Esophagus (tissue), 2 donors: ENCODE results near the gene TTC34. TPM values are rescaled to one million over a fixed set of nuclear protein-coding genes. Genes with fewer than 3 reads are reported as not detected.

Experiments used
- H3K27ac ChIP-seq, 2 donors: one replicate each; pipeline ENCODE4 v1.5.1; 2013; ENCODE audit warnings: low read depth in 2 of 2, mild to moderate bottlenecking in 2 of 2, inconsistent platforms in 1 of 2, low read length in 1 of 2, moderate library complexity in 1 of 2
- H3K27me3 ChIP-seq, 2 donors: one replicate each; pipeline ENCODE4 v1.6.1; 2013; ENCODE audit warnings: low read length in 2 of 2, control low read depth in 1 of 2, mild to moderate bottlenecking in 1 of 2; ENCODE audit not compliant: insufficient read depth in 2 of 2, control insufficient read depth in 1 of 2
- H3K36me3 ChIP-seq, 2 donors: one replicate each; pipeline ENCODE4 v1.6.1; 2013; ENCODE audit warnings: low read length in 1 of 2; ENCODE audit not compliant: control insufficient read depth in 2 of 2, insufficient read depth in 2 of 2
- H3K4me1 ChIP-seq, 2 donors: one replicate each; pipeline ENCODE4 v1.6.1; 2013; ENCODE audit warnings: low read length in 1 of 2; ENCODE audit not compliant: control insufficient read depth in 2 of 2, insufficient read depth in 2 of 2
- H3K4me3 ChIP-seq, 2 donors: one replicate each; pipeline ENCODE4 v1.5.1; 2013; ENCODE audit warnings: low read length in 2 of 2, mild to moderate bottlenecking in 2 of 2, low read depth in 1 of 2, moderate library complexity in 1 of 2
- H3K9me3 ChIP-seq, 2 donors: one replicate each; pipeline ENCODE4 v1.6.1; 2013; ENCODE audit warnings: mild to moderate bottlenecking in 2 of 2, low read depth in 1 of 2, low read length in 1 of 2, moderate library complexity in 1 of 2; ENCODE audit not compliant: control insufficient read depth in 2 of 2, insufficient read depth in 1 of 2
- WGBS, 2 donors: extraction: QIAGEN DNeasy Blood & Tissue Kit; methylation state at CpG; one replicate each; pipeline ENCODE4 v1.1.7; 2013; 5-methylcytosine and 5-hydroxymethylcytosine counted together
- polyA plus RNA-seq, 2 donors: library from polyadenylated mRNA; stranded (reverse); fragments of 200-250 nt; gene quantifications; one replicate each; pipeline ENCODE4 v1.2.3, GENCODE V29; 2013
- donor health status: healthy with polysubstance abuse.
- donor health status: Bipolar disorder and iron deficiency.

Gene TTC34
- polyA plus RNA-seq, 2 donors = 0.02 to 0.20 TPM

- Histone ChIP-seq H3K9me3 (no peaks in the 10 kb centered on the region), H3K27me3 (peaks cover 0 to 2% of the 10 kb centered on the region in 2 donors), H3K27ac (no peak overlapping the region), H3K36me3 (no peaks in the 10 kb centered on the region), H3K4me1 (no peaks in the 10 kb centered on the region), H3K4me3 (no peak overlapping the region)
- WGBS, 2 donors = 17 to 24% methylated on average over 28 to 29 of the region's 29 CpGs
Measured at GRCh38 chr1:2821966-2822620, 20.6 kb upstream of the TTC34 start.

- Histone ChIP-seq H3K27ac (no peak overlapping the region), H3K36me3 (no peaks in the 10 kb centered on the region), H3K4me3 (no peak overlapping the region), H3K4me1 (no peaks in the 10 kb centered on the region), H3K27me3 (peaks cover 0 to 2% of the 10 kb centered on the region in 2 donors), H3K9me3 (no peaks in the 10 kb centered on the region)
- WGBS, 2 donors = 72 to 73% methylated on average over 13 to 17 of the region's 17 CpGs
Measured at GRCh38 chr1:2821373-2821955, 20.0 kb upstream of the TTC34 start.

DNA sequence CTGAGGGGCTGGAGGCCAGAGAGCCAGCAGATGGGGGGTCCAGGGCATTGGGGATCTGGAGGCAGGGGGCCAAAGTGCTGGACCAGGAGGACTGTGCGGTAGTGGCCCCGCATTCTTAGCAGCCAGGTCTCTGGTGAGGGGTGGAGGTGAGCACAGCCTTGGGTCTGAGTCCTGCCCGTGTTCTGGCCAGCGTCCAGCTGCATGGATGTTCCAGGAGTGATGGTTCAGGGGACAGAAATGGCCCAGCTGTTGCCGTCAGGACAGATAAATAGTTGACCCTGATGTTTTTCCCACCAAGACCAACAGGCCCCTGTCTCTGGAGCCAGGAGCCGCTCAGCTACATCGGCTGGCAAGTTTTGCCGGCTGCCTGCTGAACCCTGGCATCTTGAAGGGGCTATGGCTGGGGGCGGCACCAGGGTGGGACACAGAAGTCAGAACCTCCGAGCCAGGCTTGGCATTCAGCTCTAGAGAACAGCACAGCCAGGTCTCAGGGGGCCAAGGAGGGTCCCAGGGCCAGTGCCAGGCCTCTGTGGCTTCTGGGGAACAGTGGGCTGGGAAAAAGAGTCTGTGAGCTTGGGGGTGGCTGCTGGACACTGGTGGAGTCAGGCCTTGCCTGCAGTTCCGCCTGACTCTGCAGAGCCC lies 19.4 kb upstream of the TTC34 start:
- peaks cover 0 to 2% of the 10 kb centered on the region in 2 donors for H3K27me3 ChIP-seq
- WGBS, 2 donors = 68 to 69% methylated on average over 11 of the region's 11 CpGs

DNA sequence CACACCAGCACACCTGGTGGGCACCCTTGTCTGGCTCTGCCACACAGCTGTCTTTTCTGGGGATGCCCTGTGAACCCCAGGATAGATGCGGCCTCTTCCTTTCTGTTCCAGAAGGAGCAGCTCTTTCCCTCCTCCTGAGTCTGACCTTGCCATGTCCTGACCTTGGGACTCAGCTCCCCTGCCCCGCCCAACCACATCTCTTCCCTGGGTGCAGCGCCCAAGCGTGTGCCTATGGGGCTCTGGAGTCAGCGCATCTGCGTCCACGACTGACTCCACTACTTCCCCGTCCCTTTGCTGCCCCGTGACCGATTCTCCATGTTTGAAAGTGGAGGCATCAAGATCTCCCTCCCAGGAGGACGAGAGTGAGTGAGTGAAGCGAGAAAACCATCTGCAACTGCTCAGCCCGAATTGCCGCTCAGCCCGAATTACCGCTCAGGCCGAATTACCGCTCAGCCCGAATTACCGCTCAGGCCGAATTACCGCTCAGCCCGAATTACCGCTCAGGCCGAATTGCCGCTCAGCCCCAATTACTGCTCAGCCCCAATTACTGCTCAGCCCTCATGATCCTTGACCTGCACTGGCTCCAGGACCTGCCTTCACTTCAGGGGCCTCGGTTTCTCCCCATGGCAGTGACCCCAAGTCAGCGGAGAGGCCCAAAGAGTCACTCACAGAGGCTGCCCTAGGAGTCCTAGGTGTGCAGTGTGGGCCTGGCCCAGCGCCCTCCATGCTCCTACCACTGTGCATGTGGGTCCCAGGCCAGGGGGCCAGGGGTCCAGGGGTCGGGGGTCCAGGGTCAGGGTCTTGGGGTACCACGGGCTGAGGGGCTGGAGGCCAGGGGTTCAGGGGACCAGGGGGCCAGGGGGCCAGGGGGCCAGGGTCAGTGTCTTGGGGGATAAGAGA lies 18.6 kb upstream of the TTC34 start:
- Histone ChIP-seq H3K4me1 (no peaks in the 10 kb centered on the region), H3K9me3 (no peaks in the 10 kb centered on the region), H3K27ac (no peak overlapping the region), H3K36me3 (no peaks in the 10 kb centered on the region), H3K4me3 (no peak overlapping the region), H3K27me3 (peaks cover 0 to 2% of the 10 kb centered on the region in 2 donors)
- 90 to 93% methylated on average over 31 of the region's 31 CpGs for WGBS, 2 donors

More for the DNA sequence above, 19.4 kb upstream of the TTC34 start:
- no peaks in the 10 kb centered on the region for H3K36me3 ChIP-seq
- no peak overlapping the region for H3K27ac ChIP-seq
- no peak overlapping the region for H3K4me3 ChIP-seq
- no peaks in the 10 kb centered on the region for H3K9me3 ChIP-seq
- no peaks in the 10 kb centered on the region for H3K4me1 ChIP-seq

GRCh38 chr1:2819429-2819828 lies 17.9 kb upstream of the TTC34 start:
- 87% methylated on average over 5 of the region's 5 CpGs for WGBS, 2 donors
- H3K36me3 ChIP-seq = no peaks in the 10 kb centered on the region
- H3K9me3 ChIP-seq = no peaks in the 10 kb centered on the region
- H3K4me3 ChIP-seq = no peak overlapping the region
- H3K4me1 ChIP-seq = no peaks in the 10 kb centered on the region
- H3K27me3 ChIP-seq = peaks cover 0 to 2% of the 10 kb centered on the region in 2 donors
- H3K27ac ChIP-seq = no peak overlapping the region

DNA sequence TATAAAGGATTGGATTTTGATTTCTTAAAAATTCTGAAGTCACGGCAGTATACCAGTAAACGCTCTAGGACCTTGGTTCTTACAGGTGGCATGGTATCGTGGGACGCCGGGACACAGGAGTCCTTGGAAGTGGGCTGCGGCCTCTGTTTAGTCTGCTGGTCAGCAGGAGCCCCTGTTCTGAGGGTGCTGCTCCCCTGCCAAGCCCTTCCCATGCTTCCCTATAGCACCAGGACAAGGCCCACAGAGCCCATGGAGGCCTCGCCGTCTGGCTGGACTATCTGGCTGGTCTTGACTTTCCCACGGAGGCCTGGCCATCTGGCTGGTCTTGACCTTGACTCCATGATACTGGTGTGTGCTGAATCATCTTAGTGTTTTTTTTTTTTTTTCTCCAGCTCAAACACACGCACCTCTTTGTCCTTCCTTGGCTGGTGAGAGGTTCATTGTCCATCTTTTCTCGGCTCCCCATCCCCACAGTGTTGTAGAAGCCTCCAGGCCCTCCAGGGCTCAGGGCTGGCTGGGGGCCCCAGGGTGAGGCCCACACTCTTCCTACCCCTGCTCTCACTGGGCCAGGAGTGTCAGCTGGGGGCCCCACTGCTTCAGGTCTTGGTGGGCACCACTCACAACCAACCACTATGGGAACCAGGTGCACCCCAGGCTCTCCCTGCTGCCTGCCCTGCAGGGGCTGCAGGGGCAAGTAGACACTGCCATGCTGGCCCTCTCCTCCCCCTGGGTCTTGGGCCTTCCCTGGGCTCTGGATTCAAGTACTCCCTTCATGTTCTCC lies 16.5 kb upstream of the TTC34 start:
- WGBS, 2 donors = 86% methylated on average over 10 to 11 of the region's 11 CpGs
- H3K27ac ChIP-seq = no peak overlapping the region
- no peaks in the 10 kb centered on the region for H3K36me3 ChIP-seq
- peaks cover 0 to 2% of the 10 kb centered on the region in 2 donors for H3K27me3 ChIP-seq
- H3K4me1 ChIP-seq = peaks cover 0 to under 1% of the 10 kb centered on the region in 2 donors
- peaks cover 0 to 3% of the 10 kb centered on the region in 2 donors for H3K9me3 ChIP-seq
- H3K4me3 ChIP-seq = no peak overlapping the region

GRCh38 chr1:2816786-2817185 lies 15.3 kb upstream of the TTC34 start:
- Histone ChIP-seq H3K27ac (no peak overlapping the region), H3K36me3 (no peaks in the 10 kb centered on the region), H3K9me3 (peaks cover 5 to 12% of the 10 kb centered on the region in 2 donors), H3K4me3 (no peak overlapping the region), H3K27me3 (no peaks in the 10 kb centered on the region), H3K4me1 (peaks cover 0 to 2% of the 10 kb centered on the region in 2 donors)
- whole genome bisulfite sequencing, 2 donors = 81 to 87% methylated on average over 15 of the region's 15 CpGs

- Histone ChIP-seq H3K9me3 (peaks cover 5 to 12% of the 10 kb centered on the region in 2 donors), H3K27ac (no peak overlapping the region), H3K36me3 (no peaks in the 10 kb centered on the region), H3K4me1 (peaks cover 0 to 2% of the 10 kb centered on the region in 2 donors), H3K4me3 (no peak overlapping the region), H3K27me3 (no peaks in the 10 kb centered on the region)
- 64 to 67% methylated on average over 15 of the region's 15 CpGs for WGBS, 2 donors
Measured at GRCh38 chr1:2815551-2815950, 14.1 kb upstream of the TTC34 start.
